ENCODE data around the gene C3orf49. TPM values are rescaled to one million over a fixed set of nuclear protein-coding genes. Genes with fewer than 3 reads are reported as not detected.

C3orf49 gene
- polyA plus RNA-seq, 4 donors, result 0.42 to 0.67 (median 0.54) TPM; not detected in 1

DNA sequence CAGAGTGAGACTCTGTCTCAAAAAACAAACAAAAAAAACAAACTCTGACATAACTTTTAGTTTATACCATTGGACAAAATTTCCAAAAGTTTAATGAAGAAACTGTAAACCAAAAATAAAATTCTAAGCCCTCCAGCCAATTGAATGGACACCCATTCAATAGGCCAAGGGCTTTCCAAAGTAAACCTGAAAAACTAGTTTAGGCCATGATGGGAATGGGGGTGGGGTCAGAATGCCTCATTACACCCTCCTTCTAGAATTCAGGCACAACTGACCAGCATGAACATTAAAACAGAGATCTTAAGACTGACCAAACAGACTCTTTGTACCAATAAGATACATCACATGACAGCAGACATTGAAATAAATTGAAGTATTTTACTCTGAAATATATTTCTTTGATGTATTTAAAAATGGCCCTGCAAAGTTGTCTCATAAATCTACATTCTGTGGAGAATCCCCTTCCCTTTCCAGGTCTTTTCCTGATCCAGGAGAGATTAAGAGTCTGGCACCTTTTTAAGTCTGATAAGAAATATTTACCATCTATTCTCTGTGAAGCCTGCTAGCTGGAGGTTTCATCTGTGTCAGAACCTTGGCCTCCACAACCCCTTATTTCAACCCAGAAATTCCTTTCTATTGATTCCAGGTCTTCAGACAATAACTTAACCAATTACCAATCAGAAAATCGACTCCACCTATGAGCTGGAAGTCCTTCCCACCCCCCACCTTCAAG, 28.8 kb downstream of the C3orf49 start:
- no peak for DNase-seq (ENCODE audit: low read depth in 4 of 4, low spot score in 3 of 4)

DNA sequence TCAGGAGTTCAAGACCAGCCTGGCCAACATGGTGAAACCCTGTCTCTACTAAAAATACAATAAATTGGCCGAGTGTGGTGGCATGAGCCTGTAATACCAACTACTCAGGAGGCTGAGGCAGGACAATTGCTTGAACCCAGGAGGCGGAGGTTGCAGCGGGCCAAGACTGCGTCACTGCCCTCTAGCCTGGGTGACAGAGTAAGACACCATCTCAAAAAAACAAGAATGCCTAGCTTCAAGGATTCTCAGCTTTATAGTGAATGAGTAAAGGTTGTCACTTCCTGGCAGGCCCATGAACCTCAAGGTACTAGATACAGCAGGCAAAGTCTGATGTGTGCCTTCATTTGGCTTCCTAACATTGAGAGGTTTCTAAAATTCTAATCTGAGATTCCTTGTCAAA, 30.1 kb downstream of the C3orf49 start:
- DNase-seq (ENCODE audit: low read depth in 4 of 4, low spot score in 3 of 4), result no peak

DNA sequence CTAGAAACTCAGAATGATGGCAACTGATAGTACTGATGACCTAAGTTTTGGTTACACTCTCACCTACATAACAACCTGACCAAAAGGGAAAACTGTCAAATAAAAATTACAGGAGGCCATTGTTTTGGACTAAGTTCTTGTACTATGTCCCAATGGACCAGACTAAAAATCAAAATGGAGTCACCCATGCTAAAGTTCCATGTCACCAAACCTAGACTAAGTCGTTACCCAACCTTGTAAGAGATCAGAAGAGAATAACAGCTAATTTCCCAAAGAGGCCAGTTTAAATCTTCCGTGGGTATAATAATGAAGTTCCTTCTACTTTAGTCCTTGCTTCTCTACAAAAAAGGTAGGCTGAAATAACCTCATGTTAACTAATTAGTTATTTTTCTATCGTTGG, 32.2 kb downstream of the C3orf49 start:
- DNase-seq (ENCODE audit: low read depth in 4 of 4, low spot score in 3 of 4), result no peak

DNA sequence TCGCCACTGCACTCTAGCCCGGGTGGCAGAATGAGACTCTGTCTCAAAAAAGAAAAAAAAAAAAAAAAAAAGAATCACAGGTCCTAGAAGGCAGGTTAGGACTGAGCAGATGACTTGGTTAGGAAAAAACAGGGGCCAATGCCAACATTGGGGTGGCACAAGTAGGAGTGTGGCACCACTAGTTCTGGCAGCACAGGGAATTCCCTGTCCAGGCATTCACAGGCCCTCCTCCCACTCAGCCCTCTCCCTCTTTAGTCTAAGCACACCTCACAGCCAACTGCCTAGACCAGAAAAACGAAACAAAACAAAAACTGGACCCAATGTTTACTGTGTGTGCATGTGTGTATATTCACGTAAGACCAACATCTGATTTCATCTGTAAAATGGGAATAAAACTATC, 34.0 kb downstream of the C3orf49 start:
- DNase-seq (ENCODE audit: low read depth in 4 of 4, low spot score in 3 of 4), result no peak

DNA sequence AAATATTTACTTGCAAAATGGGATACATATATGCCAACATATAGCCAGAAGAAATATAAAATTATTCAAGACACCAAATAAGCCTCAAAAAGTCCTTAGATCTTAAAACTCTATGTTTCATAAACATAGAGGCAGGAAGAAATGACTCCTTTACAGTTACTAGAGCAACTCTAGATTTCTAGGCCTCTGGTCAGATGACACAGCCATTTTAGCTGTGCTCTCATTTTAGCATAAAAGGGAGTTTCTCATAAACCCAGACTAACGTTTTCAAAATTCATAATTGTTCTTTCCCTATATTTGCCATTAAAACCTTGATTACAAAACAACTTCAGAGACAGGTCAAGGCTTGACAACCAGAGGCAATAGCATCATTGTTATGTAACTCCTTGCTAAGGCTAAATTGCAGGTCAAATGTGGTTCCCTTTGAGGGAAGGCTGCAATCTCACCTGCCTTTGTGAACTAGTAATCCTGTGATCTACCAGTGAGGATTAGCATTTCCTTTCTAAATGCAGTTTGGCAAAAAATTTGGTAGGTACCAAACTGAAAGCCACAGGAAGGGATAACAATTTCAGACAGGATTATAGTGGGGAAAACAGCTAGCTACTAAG, 36.3 kb downstream of the C3orf49 start:
- no peak for DNase-seq (ENCODE audit: low read depth in 4 of 4, low spot score in 3 of 4)

DNA sequence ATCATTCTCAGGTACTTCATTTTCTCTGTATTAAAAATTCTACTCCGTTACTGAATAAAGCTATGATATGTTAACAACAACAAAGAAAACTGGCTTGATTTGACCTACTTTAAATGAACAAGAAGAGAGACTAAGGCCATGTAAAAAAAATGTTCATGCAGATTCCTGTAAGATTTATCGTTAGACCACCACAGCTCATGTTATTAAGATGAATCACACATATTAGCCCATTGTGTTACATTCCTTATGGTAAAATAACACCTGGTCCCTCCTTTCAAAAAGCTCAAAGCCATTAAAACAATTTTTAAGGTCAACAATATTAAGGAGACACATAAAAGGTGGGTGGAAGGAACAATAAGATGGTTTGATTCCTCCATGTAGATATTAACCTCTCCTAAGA, 38.2 kb downstream of the C3orf49 start:
- DNase-seq (ENCODE audit: low read depth in 4 of 4, low spot score in 3 of 4), result no peak

DNA sequence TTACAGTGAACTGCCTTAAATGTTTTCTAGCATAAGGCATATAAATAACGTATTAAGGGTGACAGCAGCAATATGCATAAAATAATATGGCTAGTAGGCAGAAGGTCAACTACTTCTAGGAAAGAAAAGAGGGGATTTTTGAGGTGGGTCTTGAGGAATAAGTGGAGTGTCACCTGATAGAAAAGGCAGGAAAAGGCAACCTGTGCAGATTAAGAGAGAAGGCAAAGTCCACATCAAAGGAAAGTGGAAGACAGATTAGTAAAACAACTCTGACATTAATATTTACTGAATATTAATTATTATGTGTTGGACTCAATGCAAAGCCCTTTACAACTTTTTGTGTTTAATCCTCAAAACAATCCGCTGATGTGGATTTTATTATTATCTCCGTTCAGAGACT, 41.7 kb downstream of the C3orf49 start:
- DNase-seq (ENCODE audit: low read depth in 4 of 4, low spot score in 3 of 4), result no peak

DNA sequence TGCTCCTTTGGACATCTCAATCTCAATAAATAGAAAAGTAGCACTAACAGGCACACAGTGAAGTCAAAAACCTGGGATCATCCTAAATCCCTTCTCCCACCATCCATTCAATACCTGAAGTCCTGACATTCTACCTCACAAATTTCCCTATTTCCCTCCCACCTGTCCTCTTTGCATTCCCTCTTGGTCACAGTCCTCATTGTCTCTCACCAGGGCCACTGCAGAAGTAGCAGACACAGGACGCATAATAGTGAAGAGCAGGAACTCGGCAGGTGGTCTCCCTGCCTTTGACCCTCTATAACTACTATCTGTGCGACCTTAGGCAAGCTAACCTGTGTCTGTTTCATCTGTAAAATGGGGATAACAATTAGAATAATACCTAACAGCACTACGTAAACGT, 42.2 kb downstream of the C3orf49 start:
- DNase-seq (ENCODE audit: low read depth in 4 of 4, low spot score in 3 of 4), result no peak

DNA sequence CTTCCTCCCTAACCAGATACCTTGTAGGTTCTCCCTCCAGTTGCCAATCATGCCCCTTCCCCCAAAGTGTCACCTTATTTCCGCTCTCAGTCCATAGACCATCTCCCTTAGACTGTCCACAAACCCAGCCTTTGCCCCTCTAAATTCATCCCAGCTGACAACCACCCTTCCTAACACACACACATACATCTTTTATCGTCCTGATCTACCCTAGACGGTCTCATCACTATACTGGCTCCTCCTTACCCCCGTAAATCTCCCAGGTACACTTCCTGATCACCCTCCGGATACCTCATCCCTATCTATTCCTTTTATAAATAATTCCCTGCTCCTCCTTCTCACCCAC, 43.7 kb downstream of the C3orf49 start:
- no peak for DNase-seq (ENCODE audit: low read depth in 4 of 4, low spot score in 3 of 4)

DNA sequence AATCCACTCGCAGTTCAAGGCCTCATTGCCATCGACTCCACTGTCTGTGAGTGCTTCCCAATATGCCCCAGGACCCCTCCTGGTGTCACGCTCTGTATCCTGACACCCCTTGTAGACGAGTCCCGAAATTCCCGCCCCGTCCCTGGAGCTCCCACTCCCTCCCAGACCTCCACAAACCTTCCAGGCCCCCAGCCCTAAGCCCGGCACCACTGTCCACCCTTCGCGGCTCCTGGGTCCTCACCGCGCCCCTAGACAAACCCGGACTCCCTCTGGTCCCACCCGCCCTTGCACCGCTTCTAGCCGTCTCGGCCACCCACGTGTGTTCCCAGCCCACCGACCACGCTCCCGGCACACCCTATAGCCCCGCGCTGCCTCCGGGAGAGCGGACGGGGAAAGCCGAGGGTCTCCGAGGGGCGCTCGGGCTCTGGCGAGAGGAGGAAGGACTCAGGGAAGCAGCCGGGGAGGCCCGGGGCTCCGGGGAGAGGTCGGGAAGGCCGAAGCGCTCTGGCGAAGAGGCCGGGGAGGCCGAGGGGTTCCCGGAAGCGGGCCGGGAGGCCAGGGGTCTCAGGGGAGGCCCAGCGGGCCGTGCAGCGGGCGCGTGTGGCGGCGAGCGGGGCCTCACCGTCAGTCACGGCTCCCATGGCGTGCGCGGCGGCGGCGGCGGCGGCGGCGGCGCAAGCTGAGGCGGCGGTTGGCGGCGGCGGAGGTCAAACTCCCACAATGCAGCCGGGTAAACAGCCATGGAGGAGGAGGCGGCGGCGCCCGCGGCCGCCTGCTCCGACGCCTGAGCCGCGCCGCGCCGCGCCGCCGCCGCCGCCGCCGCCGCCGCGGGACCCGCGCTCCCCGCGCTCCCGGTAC, 44.3 kb downstream of the C3orf49 start, which contains the start of the genes ATXN7 and THOC7:
TSS of gene ATXN7 (plus strand) at position 718 of the 858 bp plus-strand sequence. CDS start 48,732 bp downstream, outside the sequence.
TSS of gene THOC7 (minus strand) at position 656 of the 858 bp plus-strand sequence. CDS start at position 641, 15 bp downstream.
- peak in 1 of 4 donors; percentile 37 for DNase-seq (ENCODE audit: low read depth in 4 of 4, low spot score in 3 of 4)

DNA sequence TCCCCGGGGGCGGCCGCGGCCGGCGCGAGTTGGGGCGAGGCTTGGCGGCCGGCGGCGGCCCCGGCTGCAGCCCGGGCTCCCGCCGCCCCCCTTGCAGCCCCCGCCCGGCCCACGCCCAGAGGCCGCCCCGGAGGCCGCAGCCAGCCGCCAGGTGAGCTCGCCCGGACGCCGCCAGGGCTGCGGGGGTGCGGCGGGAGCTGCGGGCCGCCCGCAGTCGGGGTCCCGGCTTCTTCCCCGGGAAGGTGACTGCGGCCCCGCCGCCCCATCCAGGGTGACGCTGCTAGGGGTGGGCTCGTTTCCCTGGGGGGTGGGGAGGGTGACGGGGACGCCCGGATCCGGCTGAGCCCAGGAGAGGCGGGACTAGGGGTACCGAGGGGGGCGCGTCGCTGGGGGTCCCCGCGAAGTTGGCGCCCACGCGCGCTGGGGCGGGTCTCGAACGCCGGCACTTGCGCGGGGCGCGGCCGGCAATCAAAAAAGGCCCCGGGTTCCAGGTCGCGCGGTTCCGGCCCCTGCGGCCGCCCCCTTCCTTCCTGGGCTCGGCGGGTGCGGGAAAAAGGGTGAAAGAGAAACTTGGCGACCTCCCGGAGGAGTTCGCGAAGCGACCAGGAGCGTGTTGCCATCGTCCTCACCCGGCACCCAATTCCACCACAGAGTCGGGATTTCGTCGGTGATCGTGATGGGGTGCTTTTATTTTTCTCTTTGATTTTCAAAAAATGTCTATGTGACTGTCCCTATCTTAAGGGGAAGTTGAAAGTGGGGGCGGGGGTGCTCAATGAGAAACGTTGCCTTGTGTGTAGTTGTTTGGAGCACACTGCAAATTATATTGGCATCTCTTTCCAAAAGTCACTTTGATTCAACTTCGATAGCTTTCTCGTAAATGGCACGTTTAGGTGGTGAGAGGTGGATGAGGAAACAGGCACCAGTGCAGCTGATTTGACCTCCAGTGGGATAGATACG, 45.2 kb downstream of the C3orf49 start:
- peak in 1 of 4 donors; percentile 23 for DNase-seq (ENCODE audit: low read depth in 4 of 4, low spot score in 3 of 4)

DNA sequence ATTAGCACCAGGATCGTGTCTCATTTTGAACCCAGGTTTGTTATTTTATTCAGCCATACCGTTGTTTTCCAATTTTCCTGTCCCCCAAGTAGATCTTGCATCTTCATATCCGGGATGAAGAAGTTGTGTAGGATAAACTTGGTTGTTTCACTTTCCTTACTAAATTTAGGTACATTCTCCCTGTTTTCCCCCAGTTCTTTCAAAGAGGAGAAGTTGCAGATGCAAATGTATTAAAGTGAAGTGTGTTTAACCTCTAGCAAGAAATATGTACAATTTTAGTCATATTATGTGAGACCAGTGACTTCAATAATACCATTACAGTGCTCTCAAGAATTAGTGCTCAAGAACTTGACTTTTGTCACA, 45.8 kb downstream of the C3orf49 start:
- DNase-seq (ENCODE audit: low read depth in 4 of 4, low spot score in 3 of 4), result no peak

DNA sequence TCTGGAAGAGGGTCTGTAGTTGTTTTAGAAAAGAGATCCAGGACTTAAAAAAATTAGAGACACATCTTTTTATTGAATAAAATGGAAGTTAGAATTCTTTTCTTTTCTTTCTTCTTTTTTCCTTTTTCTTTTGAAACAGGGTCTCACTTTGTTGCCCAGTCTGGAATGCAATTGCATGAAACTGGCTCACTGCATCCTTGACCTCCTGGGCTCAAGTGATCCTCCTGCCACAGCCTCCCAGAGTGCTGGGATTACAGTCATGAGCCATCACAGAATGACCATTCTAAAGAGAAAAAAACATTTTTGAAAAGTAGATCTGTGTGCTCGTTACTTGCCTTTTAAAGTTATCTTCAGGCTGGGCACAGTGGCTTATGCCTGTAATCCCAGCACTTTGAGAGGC, 48.1 kb downstream of the C3orf49 start:
- no peak for DNase-seq (ENCODE audit: low read depth in 4 of 4, low spot score in 3 of 4)

DNA sequence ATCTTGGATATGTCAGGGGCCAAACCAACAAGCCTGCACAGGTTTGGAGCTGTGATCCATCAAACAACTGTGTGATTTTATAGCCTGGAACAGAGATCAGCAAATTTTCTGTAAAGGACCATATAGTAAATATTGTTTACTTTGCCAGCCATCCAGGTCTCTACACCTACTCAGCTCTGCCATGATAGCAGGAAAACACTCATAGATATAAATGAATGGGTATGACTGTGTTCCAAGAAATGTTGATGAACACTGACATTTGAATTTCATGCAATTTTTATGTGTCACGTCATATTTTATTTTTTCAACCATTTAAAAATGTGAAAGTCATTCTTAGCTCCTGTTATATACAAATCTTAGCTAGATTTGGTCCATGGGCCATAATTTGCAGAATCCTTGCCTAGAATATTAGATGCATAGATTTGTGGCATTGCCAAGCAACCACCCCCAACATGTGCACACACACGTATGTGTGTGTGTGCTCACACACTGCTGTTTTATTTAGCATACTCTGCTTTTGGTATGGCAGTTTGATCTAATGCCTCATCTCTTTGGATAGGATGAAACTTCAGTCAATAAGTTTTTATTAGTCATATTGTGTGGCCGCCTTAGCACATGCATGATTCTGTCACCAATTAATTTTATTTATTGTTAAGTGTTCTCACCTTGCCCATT, 51.0 kb downstream of the C3orf49 start:
- DNase-seq (ENCODE audit: low read depth in 4 of 4, low spot score in 3 of 4), result no peak

DNA sequence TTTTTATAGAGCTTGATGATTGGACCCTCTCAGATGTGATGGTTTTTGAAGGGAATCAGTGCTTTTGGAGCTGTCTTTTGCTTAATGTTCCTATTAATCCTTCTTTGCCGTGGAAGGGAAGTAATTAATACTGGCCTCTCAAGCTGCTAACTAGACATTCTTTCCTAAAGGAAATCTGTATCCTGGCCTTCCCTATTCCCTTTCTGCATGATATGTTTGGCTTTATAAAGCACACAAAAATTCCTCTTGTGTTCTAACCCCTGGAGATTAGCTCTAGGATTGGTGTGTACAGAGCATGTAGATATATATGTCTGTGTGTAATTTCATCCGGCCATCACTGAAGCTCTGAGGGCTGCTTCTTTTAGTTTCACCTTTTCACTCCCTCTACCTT, 51.5 kb downstream of the C3orf49 start:
- no peak for DNase-seq (ENCODE audit: low read depth in 4 of 4, low spot score in 3 of 4)

DNA sequence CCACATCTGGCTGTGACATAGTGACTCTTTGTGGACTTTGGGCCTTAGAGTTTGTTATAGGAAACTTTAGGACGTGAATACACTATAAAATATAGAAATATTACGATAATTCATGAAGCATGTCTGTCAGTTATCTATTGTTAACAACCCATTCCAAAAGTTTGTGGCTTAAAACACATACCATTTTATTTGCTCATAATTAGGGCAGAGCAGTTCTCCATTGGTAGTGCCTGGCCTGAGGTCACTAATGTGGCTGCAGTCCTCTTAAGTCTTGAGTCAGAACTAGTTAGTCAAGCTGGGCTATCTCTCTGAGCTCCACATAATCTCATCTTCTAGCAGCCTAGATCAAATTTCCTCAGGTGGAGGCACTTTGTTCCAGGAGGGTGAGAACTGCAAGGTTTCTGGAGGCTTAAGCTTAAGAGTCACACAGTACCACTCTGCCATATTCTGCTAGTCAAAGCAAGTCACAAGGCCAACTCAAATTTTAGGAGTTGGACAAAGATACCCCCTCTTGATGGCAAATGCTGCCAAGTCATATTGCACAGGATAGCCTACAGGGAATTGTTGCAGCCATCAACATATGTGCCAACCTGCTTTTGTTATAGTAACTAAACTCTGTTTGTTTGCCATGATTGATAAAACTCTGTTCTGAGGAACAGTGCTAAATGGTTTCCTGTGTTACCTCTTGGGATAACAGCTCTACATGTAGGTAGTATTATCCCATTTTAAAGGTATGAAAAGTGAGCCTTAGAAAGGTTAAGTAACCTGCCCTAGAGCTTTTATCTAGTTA, 53.2 kb downstream of the C3orf49 start:
- no peak for DNase-seq (ENCODE audit: low read depth in 4 of 4, low spot score in 3 of 4)

DNA sequence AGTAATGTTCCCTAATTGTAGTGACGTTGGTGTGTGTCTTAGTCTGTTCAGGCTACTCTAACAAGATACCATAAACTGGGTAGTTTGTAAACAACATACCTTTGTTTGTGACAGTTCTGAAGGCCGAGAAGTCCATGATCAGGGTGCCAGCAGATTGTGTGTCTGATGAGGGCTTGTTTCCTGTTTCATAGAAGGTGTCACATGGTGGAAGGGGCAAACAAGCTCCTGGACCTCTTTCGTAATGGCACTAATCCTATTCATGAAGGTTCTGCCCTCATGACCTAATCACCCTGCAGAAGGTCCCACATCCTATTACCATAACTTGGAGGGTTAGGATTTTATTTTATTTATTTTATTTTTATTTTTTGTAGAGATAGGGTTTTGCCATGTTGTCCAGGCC, 55.7 kb downstream of the C3orf49 start:
- no peak for DNase-seq (ENCODE audit: low read depth in 4 of 4, low spot score in 3 of 4)

DNA sequence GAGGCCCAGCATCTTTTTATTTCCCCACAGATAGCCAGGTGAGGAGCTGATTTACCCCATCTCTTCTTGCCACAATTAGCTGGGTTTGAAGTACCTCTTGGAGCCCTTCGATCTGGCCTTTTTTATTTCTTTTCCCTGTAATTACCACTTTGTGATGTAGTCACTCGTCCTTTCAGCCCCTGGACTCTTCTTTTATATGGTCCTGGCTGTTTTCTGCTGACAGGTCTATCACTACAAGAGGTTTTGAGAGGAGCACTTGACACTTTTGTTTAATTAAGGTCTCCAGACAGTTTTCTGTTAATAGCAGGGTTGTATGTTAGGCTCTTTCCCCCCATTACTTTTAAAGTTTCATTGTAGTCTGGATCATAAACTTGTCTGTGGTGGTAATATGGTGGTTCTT, 56.4 kb downstream of the C3orf49 start:
- no peak for DNase-seq (ENCODE audit: low read depth in 4 of 4, low spot score in 3 of 4)

DNA sequence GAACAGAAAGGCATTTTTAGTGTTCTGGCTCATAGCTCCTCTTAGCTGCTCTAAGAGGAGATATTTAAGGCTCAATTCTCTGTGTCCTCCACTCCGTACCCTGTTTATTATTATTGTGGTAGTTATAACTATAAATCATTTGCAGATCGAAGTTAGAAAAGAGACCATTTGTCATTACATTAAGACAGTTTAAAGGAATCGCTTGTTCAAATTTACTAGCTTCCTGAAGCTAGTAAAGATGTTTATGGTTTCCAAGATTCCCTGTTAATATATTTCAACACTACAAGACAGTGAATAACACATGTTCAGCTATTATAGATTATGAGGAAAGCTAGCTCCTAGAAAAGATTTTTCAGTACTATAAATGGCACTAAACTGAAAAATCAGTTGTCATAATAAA, 57.2 kb downstream of the C3orf49 start:
- DNase-seq (ENCODE audit: low read depth in 4 of 4, low spot score in 3 of 4), result no peak

All from right renal pelvis (tissue), 4 donors.